Esophagus squamous epithelium (tissue), 5 donors: Measurements from ENCODE around the gene KIRREL2. TPM values are rescaled to one million over a fixed set of nuclear protein-coding genes. Genes with fewer than 3 reads are reported as not detected.

Experiments
- DNase-seq: peaks from one replicate; lab custom pipeline; 2025; lab: John Stamatoyannopoulos, UW
- H3K27ac ChIP-seq, 4 donors: fragments of 200-600 bp; sonication (generic); one replicate each; pipeline ENCODE4 v1.5.1; 2016 to 2019; ENCODE audit warnings: mild to moderate bottlenecking in 1 of 4
- H3K27me3 ChIP-seq, 4 donors: fragments of 200-600 bp; sonication (generic); 1 replicate in 3 of 4; 2 replicates in 1 of 4; pipeline versions ENCODE4 v1.5.1 to v1.6.0; 2017 to 2021; ENCODE audit warnings: antibody characterized with exemption in 1 of 4
- H3K36me3 ChIP-seq, 3 donors: fragments of 200-600 bp; sonication (generic); one replicate each; pipeline ENCODE4 v1.5.1; 2016 to 2019
- H3K4me1 ChIP-seq, 3 donors: fragments of 200-600 bp; sonication (generic); one replicate each; pipeline ENCODE4 v1.5.1; 2017 to 2019
- H3K4me3 ChIP-seq, 4 donors: fragments of 200-600 bp; sonication (generic); 1 replicate in 3 of 4; 2 replicates in 1 of 4; pipeline ENCODE4 v1.5.1; 2016 to 2019; ENCODE audit warnings: mild to moderate bottlenecking in 2 of 4, moderate library complexity in 1 of 4
- H3K9me3 ChIP-seq, 3 donors: fragments of 200-600 bp; sonication (generic); one replicate each; pipeline ENCODE4 v1.5.1; 2016 to 2019
- POLR2A ChIP-seq, 4 donors: fragments of 450-650 bp; IDR thresholded peaks; one replicate each; pipeline ENCODE4 v1.6.1; 2017; ENCODE audit warnings: antibody characterized with exemption in 4 of 4, mild to moderate bottlenecking in 4 of 4, moderate library complexity in 3 of 4
- WGBS, 2 donors: methylation state at CpG; one replicate each; pipeline ENCODE4 v1.1.5; 2018; 5-methylcytosine and 5-hydroxymethylcytosine counted together
- intact Hi-C: fragments of 100-400 bp; cut with DNase I; formaldehyde crosslinking; loops from one replicate; pipeline ENCODE4 v1.15.0; 2022
- total RNA-seq, 4 donors: library from RNA; depleted of rRNA; stranded (reverse); fragments of >200 nt; gene quantifications; one replicate each; pipeline ENCODE4 v1.1.0, GENCODE V29; 2016
- TF ChIP-seq, protein P1 (sequence below), 6 experiments: fragments of 450-650 bp in 4 of 6; fragments of 200-600 bp in 2 of 6; sonication (generic) in 2 of 6; IDR thresholded peaks; one replicate each; pipeline ENCODE4 v1.5.1; 2016 to 2019; ENCODE audit warnings: antibody characterized with exemption in 6 of 6, mild to moderate bottlenecking in 4 of 6, moderate library complexity in 4 of 6
- donor health status: DM: yes; HTN: yes; CAD: no.

KIRREL2 gene
- total RNA-seq, 4 donors from 2014 or later, result 0.57 TPM; not detected in 3

DNA sequence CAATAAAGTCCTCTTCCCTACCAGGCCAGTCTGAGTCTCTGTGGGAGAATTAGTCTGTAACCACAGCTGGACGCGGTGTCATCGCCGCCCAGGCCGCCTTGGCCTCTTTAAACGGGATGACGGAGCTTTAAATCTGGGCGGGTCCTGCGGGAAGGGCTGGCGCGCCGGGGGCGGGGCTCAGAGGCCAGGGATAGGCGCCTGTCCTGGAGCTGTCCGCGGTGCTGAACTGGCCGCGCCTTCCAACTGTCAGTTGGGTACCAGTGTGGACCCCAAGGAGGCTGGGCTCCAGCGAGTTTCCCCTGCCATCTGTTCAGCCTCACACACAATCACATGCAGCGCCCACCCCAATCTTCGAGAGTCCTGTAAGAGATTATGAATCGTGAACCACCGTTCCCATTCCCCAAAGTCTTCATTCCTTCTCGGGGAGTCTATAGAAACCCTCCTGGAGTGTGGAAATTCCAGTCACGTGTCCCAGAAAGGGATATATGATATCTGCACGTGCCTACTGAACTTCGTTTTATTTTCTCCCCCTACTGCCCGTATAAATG, 23.1 kb downstream of the KIRREL2 start:
- H3K9me3 ChIP-seq, result no peaks in the 10 kb centered on the region
- TF ChIP-seq, protein P1, sequence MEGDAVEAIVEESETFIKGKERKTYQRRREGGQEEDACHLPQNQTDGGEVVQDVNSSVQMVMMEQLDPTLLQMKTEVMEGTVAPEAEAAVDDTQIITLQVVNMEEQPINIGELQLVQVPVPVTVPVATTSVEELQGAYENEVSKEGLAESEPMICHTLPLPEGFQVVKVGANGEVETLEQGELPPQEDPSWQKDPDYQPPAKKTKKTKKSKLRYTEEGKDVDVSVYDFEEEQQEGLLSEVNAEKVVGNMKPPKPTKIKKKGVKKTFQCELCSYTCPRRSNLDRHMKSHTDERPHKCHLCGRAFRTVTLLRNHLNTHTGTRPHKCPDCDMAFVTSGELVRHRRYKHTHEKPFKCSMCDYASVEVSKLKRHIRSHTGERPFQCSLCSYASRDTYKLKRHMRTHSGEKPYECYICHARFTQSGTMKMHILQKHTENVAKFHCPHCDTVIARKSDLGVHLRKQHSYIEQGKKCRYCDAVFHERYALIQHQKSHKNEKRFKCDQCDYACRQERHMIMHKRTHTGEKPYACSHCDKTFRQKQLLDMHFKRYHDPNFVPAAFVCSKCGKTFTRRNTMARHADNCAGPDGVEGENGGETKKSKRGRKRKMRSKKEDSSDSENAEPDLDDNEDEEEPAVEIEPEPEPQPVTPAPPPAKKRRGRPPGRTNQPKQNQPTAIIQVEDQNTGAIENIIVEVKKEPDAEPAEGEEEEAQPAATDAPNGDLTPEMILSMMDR (IDR thresholded peaks at IDR 0.05), result peak in 1 of 6 experiments; percentile 11
- no peak for TF ChIP-seq POLR2A (IDR thresholded peaks at IDR 0.05)
- peak; percentile 32 for DNase-seq
- peaks cover 0 to 21% (median 0%) of the 10 kb centered on the region in 4 donors for H3K27me3 ChIP-seq
- no peak overlapping the region for H3K27ac ChIP-seq
- H3K36me3 ChIP-seq, result no peaks in the 10 kb centered on the region
- intact Hi-C loops, result loop anchor here (5.0 kb wide), 1 partner anchor 52 kb away; no protein-coding TSS in a partner anchor
- 4% methylated on average over 11 to 15 of the region's 28 CpGs for WGBS, 2 donors
- no peak overlapping the region for H3K4me3 ChIP-seq
- peaks cover 0 to 6% (median 0%) of the 10 kb centered on the region in 3 donors for H3K4me1 ChIP-seq

DNA sequence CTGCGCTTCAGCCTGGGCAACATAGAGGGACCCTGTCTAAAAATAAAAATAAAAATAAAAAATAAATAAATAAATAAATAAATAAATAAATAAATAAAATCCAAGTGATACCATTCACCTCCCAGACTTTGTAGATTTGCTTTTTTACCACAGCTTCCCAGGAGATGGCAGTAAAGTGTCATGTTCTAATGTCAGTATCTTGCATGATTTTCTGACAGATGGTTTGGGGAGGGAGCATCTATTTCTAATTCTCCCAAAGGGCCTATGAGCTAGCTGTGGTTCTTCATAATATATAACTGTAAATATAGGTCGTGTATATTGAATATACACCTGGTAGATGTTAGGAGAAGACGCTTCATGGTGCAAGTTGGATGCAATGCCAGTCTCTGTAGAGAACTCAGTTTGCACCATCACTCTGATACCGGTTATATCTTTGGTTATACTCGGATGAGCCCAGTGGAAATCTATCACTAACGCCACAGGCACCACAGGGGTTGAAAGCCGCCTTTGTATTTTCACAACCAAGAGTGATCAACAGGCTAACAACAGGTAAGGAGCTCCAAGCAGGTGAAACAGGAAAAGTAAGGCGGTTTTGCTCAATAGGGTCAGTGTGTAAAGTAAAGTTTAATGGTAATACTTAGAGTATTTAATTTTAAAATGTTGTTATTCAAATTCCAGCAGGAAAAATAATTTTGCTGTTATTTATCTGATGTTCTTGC, 25.6 kb downstream of the KIRREL2 start:
- Histone ChIP-seq H3K4me1 (peaks cover 0 to 6% (median 0%) of the 10 kb centered on the region in 3 donors), H3K36me3 (peaks cover 0 to 8% (median 3%) of the 10 kb centered on the region in 3 donors), H3K4me3 (no peak overlapping the region), H3K27me3 (peaks cover 0 to 21% (median 0%) of the 10 kb centered on the region in 4 donors), H3K27ac (no peak overlapping the region), H3K9me3 (no peaks in the 10 kb centered on the region)
- intact Hi-C loops, result loop anchor here (5.0 kb wide), 1 partner anchor 50 kb away; no protein-coding TSS in a partner anchor
- 20 to 22% methylated on average over 8 of the region's 8 CpGs for WGBS, 2 donors
- no peak for DNase-seq
- TF ChIP-seq POLR2A (IDR thresholded peaks at IDR 0.05), result no peak
- TF ChIP-seq, protein P1 (IDR thresholded peaks at IDR 0.05), result peak; percentile 30 to 62 (median 46)

DNA sequence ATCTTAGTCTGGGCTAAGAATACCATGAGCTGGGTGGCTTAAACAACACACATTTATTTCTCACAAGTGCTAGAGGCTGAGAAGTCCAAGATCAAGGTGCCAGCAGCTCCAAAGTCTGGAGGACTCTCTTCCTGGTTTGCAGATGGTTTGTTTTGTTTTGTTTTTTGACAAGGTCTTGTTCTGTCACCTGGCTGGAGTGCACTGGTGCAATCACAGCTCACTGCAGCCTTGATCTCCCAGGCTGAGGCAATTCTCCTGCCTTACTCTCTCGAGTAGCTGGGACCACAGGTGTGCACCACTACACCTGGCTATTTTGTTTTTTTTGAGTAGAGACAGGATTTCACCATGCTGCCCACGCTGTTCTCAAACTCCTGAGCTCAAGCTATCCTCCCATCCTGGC, 27.2 kb downstream of the KIRREL2 start:
- intact Hi-C loops, result loop anchor here (5.0 kb wide), 1 partner anchor 48 kb away; no protein-coding TSS in a partner anchor
- Histone ChIP-seq H3K9me3 (no peaks in the 10 kb centered on the region), H3K4me1 (peaks cover 0 to 6% (median 0%) of the 10 kb centered on the region in 3 donors), H3K27me3 (peaks cover 0 to 8% (median 0%) of the 10 kb centered on the region in 4 donors), H3K27ac (no peak overlapping the region), H3K4me3 (no peak overlapping the region), H3K36me3 (peaks cover 11 to 24% (median 14%) of the 10 kb centered on the region in 3 donors)
- 55 to 58% methylated on average over 2 of the region's 2 CpGs for WGBS, 2 donors
- TF ChIP-seq, protein P1 (IDR thresholded peaks at IDR 0.05), result no peak
- TF ChIP-seq POLR2A (IDR thresholded peaks at IDR 0.05), result no peak
- no peak for DNase-seq

DNA sequence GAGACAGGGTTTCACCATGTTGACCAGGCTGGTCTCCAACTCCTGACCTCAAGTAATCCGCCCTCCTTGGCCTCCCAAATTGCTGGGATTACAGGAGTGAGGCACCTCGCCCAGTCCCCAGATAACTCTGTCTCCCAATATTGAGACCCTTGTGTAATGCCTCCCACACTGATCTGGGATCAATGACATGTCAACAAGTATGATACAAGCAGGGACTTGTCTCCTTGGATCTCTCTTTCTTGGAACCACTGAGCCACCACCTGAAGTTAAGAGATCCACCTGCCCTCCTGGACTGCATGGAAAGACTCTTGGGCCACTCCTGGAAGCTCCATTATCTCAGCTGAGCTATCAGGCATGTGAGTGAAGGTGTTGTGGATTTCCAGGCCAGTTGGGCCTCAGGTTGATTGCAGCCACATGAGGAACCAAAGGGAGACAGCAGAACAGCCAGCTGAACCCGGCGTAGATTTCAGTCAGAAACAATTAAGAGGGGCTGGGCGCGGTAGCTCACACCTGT, 28.6 kb downstream of the KIRREL2 start:
- intact Hi-C loops, result no loop called here
- Histone ChIP-seq H3K36me3 (peaks cover 11 to 38% (median 28%) of the 10 kb centered on the region in 3 donors), H3K4me3 (no peak overlapping the region), H3K9me3 (no peaks in the 10 kb centered on the region), H3K27ac (no peak overlapping the region), H3K27me3 (no peaks in the 10 kb centered on the region), H3K4me1 (no peaks in the 10 kb centered on the region)
- 82 to 84% methylated on average over 4 to 6 of the region's 6 CpGs for WGBS, 2 donors
- TF ChIP-seq, protein P1 (IDR thresholded peaks at IDR 0.05), result no peak
- TF ChIP-seq POLR2A (IDR thresholded peaks at IDR 0.05), result no peak
- DNase-seq, result no peak

DNA sequence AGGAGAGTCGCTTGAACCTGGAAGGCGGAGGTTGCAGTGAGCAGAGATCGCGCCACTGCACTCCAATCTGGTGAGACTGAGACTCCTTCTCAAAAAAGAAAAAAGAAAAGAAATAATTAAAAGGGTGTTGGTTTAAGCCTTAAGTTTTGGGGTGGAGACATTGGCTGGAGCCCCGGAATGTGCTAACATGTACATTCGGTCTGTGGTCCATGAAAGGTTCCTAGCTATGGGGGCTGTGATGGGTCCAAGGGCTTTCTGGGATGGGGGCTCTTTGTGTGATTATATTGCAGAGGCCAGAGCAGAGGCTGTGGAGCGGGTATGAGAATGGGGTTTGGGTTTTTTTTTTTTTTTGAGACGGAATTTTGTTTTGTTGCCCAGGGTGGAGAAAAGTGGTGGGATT, 29.2 kb downstream of the KIRREL2 start:
- no peak for TF ChIP-seq POLR2A (IDR thresholded peaks at IDR 0.05)
- TF ChIP-seq, protein P1 (IDR thresholded peaks at IDR 0.05), result no peak

More for the DNA sequence above, 29.2 kb downstream of the KIRREL2 start:
- 85 to 86% methylated on average over 8 of the region's 8 CpGs for WGBS, 2 donors
- Histone ChIP-seq H3K27ac (no peak overlapping the region), H3K9me3 (no peaks in the 10 kb centered on the region), H3K4me1 (no peaks in the 10 kb centered on the region), H3K27me3 (no peaks in the 10 kb centered on the region), H3K36me3 (peaks cover 11 to 44% (median 29%) of the 10 kb centered on the region in 3 donors), H3K4me3 (no peak overlapping the region)
- intact Hi-C loops, result no loop called here
- DNase-seq, result no peak
